MCF 10A (cell line): ENCODE data around the gene CDK17. TPM values are rescaled to one million over a fixed set of nuclear protein-coding genes. Genes with fewer than 3 reads are reported as not detected.

Experiments
- BruUV-seq: library from RNA; stranded (reverse); fragments of 400-500 nt; replicated peaks from 2 replicates; lab custom pipeline; 2021; lab: Mats Ljungman, UMichigan
- CTCF ChIA-PET: fragments of 300-600 bp; sonication (Branson Sonifier 250); formaldehyde crosslinking; extraction: SDS; loops from one replicate; lab custom pipeline; 2021; ENCODE audit warnings: antibody characterized with exemption, inconsistent platforms; lab: Yijun Ruan, JAX
- POLR2A ChIA-PET: fragments of 300-600, 350-650 bp; sonication (Branson Sonifier 250); formaldehyde crosslinking; extraction: SDS; loops from one replicate; lab custom pipeline; 2020; ENCODE audit warnings: antibody characterized with exemption, inconsistent platforms; lab: Yijun Ruan, JAX
- DNase-seq: peaks from one replicate; pipeline ENCODE4 v3.0.0-alpha.2; 2018; ENCODE audit not compliant: unreplicated experiment
- H3K27ac Mint-ChIP-seq: one replicate; pipeline ENCODE4 v1.8.0; 2022; ENCODE audit warnings: mild to moderate bottlenecking, low read depth, mixed read lengths; ENCODE audit not compliant: unreplicated experiment
- H3K27me3 Mint-ChIP-seq: one replicate; pipeline ENCODE4 v1.8.0; 2022; ENCODE audit warnings: mixed read lengths; ENCODE audit not compliant: insufficient read depth, unreplicated experiment
- H3K36me3 Mint-ChIP-seq: one replicate; pipeline ENCODE4 v1.8.0; 2022; ENCODE audit warnings: mild to moderate bottlenecking, moderate library complexity, mixed read lengths; ENCODE audit not compliant: insufficient read depth, unreplicated experiment
- H3K4me1 Mint-ChIP-seq: one replicate; pipeline ENCODE4 v1.8.0; 2022; ENCODE audit warnings: mixed read lengths; ENCODE audit not compliant: insufficient read depth, unreplicated experiment
- H3K4me3 Mint-ChIP-seq: one replicate; pipeline ENCODE4 v1.8.0; 2022; ENCODE audit warnings: mild to moderate bottlenecking, moderate library complexity, mixed read lengths; ENCODE audit not compliant: unreplicated experiment
- H3K9me3 Mint-ChIP-seq: one replicate; pipeline ENCODE4 v1.8.0; 2022; ENCODE audit warnings: mixed read lengths; ENCODE audit not compliant: unreplicated experiment
- CTCF ChIP-seq: fragments of 200-600 bp; IDR thresholded peaks from one replicate; pipeline ENCODE4 v1.8.0; 2022; ENCODE audit warnings: antibody characterized with exemption, mild to moderate bottlenecking; ENCODE audit not compliant: unreplicated experiment
- intact Hi-C: fragments of 100-400 bp; cut with micrococcal nuclease; formaldehyde crosslinking; loops from 2 replicates; pipeline ENCODE4 v1.14.1; 2022
- total RNA-seq: library from RNA; stranded (reverse); gene quantifications from 2 replicates; pipeline ENCODE4 v1.2.3, GENCODE V29; 2022

CDK17 gene
- total RNA-seq, 1 experiment from 2014 or later = 49.8 TPM

DNA sequence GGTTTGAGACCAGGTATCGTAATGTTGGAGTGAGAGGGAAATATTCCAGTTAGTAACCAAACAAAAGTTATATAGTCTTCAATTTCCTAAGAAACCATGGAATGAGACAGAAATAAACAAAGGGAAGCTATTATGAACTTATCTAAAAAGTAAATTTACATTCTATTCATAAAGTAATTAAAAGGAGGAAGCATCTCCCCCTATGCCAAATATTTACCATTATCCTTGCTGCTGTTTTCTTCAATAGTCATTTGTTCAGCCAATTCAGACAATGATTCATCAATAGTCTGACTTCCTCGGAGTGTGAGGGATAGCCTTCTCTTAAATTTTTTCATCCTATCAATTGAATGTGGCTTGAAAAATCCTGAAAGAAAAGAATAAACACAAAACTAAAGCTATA, 65.7 kb downstream of the CDK17 start:
- TF ChIP-seq CTCF = no peak
- Mint-ChIP-seq H3K27me3 (no peaks in the 10 kb centered on the region), H3K27ac (no peak overlapping the region), H3K4me3 (no peak overlapping the region), H3K9me3 (no peaks in the 10 kb centered on the region), H3K4me1 (no peaks in the 10 kb centered on the region), H3K36me3 (peaks cover 17% of the 10 kb centered on the region)
- ChIA-PET CTCF (interaction anchor here (0.7 to 0.9 kb wide), 3 partner anchors 19 to 527 kb away, joined by 3 to 4 read pairs (median 3); no protein-coding TSS in a partner anchor), POLR2A (interaction anchor here (0.7 to 1.0 kb wide), 2 partner anchors 8 to 65 kb away, joined by 3 read pairs; no protein-coding TSS in a partner anchor)
- intact Hi-C loops = no loop called here
- no TSS peak for BruUV-seq
- no peak for DNase-seq

GRCh38 chr12:96329545-96329944, 70.7 kb downstream of the CDK17 start:
- no peak overlapping the region for H3K27ac Mint-ChIP-seq
- intact Hi-C loops = no loop called here
- ChIA-PET POLR2A (interaction anchor here (1.0 kb wide), 1 partner anchor 73 kb away, joined by 4 read pairs; no protein-coding TSS in a partner anchor), CTCF (no interaction called here)
- DNase-seq = no peak
- peaks cover 28% of the 10 kb centered on the region for H3K36me3 Mint-ChIP-seq
- no TSS peak for BruUV-seq
- no peak overlapping the region for H3K4me3 Mint-ChIP-seq
- H3K4me1 Mint-ChIP-seq = peaks cover 13% of the 10 kb centered on the region
- no peaks in the 10 kb centered on the region for H3K9me3 Mint-ChIP-seq
- TF ChIP-seq CTCF = no peak
- H3K27me3 Mint-ChIP-seq = no peaks in the 10 kb centered on the region

DNA sequence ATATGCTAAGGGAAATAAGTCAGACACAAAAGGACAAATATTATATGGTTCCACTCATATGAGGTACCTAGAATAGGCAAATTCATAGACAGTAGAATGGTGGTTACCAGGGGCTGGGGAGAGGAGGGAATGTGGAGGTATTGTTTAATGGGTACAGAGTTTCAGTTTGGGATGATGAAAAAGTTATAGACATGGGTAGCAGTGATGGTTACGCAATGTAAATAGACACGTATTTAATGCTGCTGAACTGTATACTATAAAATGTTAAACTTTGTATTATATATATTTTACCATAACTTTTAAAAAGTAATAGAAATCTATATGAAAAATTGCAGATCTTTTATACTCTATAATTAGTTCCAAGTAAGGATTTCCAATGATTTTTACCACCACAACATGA, 71.2 kb downstream of the CDK17 start:
- DNase-seq = no peak
- Mint-ChIP-seq H3K36me3 (peaks cover 28% of the 10 kb centered on the region), H3K9me3 (no peaks in the 10 kb centered on the region), H3K4me1 (peaks cover 13% of the 10 kb centered on the region), H3K4me3 (no peak overlapping the region), H3K27me3 (no peaks in the 10 kb centered on the region), H3K27ac (no peak overlapping the region)
- TF ChIP-seq CTCF = no peak
- ChIA-PET POLR2A (interaction anchor here (1.0 to 3.9 kb wide), 2 partner anchors 70 to 74 kb away, joined by 4 to 13 read pairs; partner anchors contain the start of gene CDK17), CTCF (interaction anchor here (0.5 kb wide), 1 partner anchor 532 kb away, joined by 3 read pairs; no protein-coding TSS in a partner anchor)
- BruUV-seq = no TSS peak
- intact Hi-C loops = no loop called here

- no peak overlapping the region for H3K27ac Mint-ChIP-seq
- POLR2A ChIA-PET = interaction anchor here (0.9 to 3.9 kb wide), 2 partner anchors 18 to 71 kb away, joined by 3 to 13 read pairs; partner anchors contain the start of gene CDK17
These were observed 72.3 kb downstream of the CDK17 start for GRCh38 chr12:96327889-96328288.

More at GRCh38 chr12:96327889-96328288, 72.3 kb downstream of the CDK17 start:
- no peak for TF ChIP-seq CTCF
- H3K9me3 Mint-ChIP-seq = no peaks in the 10 kb centered on the region
- peaks cover 13% of the 10 kb centered on the region for H3K4me1 Mint-ChIP-seq
- no peaks in the 10 kb centered on the region for H3K27me3 Mint-ChIP-seq
- DNase-seq = peak; percentile 24
- CTCF ChIA-PET = interaction anchor here (0.6 to 1.7 kb wide), 4 partner anchors 13 to 236 kb away, joined by 3 to 4 read pairs (median 3); no protein-coding TSS in a partner anchor
- H3K36me3 Mint-ChIP-seq = peaks cover 28% of the 10 kb centered on the region
- intact Hi-C loops = no loop called here
- no TSS peak for BruUV-seq
- H3K4me3 Mint-ChIP-seq = no peak overlapping the region
